ENCODE results near the gene SLIT3. TPM values are rescaled to one million over a fixed set of nuclear protein-coding genes. Genes with fewer than 3 reads are reported as not detected.

SLIT3 gene
- total RNA-seq, 4 donors from 2014 or later, result 46.3 to 89.0 (median 68.0) TPM

DNA sequence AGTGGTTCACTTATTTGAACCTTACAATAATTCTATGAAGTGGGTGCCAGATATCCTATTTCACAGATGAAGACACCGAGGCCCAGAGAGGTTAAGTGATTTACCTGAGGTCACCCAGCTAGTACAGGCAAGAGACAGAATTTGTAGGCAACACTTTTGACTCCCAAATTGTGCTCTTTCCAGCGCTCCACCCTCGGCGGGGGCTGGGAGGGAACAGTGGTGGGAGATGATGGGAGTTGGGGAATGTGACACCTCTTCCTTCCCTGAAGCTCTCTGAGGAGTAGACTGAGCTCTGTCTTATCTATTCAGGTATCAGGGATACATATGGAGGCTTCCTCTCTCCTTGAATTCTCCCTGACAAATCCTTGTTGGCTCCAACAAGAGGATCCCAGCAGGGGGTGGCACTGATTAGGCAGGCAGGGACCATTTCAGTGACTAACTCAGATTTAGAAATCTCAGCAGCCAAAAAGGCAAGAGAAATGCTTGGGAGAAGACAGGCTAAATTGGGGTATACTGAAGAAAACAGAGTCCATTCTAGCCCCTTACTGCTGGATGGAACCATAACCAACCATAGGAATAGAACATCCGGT is 626.0 kb downstream of the SLIT3 start:
- no peak for ATAC-seq (ENCODE audit: low FRiP score)
- DNase-seq (ENCODE audit: low spot score), result no peak
- TF ChIP-seq, protein P1, sequence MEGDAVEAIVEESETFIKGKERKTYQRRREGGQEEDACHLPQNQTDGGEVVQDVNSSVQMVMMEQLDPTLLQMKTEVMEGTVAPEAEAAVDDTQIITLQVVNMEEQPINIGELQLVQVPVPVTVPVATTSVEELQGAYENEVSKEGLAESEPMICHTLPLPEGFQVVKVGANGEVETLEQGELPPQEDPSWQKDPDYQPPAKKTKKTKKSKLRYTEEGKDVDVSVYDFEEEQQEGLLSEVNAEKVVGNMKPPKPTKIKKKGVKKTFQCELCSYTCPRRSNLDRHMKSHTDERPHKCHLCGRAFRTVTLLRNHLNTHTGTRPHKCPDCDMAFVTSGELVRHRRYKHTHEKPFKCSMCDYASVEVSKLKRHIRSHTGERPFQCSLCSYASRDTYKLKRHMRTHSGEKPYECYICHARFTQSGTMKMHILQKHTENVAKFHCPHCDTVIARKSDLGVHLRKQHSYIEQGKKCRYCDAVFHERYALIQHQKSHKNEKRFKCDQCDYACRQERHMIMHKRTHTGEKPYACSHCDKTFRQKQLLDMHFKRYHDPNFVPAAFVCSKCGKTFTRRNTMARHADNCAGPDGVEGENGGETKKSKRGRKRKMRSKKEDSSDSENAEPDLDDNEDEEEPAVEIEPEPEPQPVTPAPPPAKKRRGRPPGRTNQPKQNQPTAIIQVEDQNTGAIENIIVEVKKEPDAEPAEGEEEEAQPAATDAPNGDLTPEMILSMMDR (IDR thresholded peaks at IDR 0.05), result no peak

DNA sequence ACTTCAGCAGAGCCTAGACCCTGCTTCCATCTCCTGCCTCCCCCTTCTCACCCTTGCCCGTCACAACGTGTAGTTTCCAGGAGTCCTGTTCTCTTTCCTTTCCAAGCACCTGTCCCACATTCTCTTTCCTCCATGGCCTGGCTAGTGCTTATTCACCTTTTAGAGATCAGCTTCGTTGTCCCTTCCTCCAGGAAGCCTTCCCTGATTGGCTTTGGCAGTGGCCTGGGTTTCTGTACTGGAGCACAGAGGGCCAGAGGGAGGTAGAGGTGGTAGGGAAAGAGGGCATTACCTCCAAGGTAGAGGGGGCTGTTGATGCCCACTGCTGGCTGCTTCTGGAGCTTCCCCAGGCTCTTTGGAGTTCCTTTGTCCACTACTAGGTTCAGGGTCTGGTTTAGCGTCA is 628.1 kb downstream of the SLIT3 start:
- TF ChIP-seq, protein P1 (IDR thresholded peaks at IDR 0.05), result no peak
- ATAC-seq (ENCODE audit: low FRiP score), result no peak

DNA sequence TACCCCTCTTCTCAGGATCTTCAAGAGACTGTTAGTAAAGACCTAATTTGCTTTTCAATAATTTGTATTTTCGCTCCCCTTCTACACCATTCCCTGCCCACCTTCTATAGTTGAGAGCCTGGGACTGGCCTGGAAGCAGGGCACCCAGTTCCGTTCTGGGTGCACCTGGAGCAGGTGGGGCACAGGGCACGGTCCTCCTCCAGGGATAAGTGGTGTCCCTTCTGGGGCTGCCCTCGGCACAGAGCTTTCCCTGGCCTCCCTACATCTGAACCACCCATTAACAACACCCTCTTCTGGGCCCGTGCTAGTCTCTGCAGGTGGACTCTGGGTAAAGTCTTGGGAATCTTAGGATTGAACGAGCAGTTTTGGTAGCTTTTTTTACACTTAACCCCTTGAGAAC is 628.9 kb downstream of the SLIT3 start:
- TF ChIP-seq, protein P1 (IDR thresholded peaks at IDR 0.05), result no peak
- ATAC-seq (ENCODE audit: low FRiP score), result no peak
- DNase-seq (ENCODE audit: low spot score), result no peak

More for the DNA sequence above, 628.1 kb downstream of the SLIT3 start:
- DNase-seq (ENCODE audit: low spot score), result no peak

DNA sequence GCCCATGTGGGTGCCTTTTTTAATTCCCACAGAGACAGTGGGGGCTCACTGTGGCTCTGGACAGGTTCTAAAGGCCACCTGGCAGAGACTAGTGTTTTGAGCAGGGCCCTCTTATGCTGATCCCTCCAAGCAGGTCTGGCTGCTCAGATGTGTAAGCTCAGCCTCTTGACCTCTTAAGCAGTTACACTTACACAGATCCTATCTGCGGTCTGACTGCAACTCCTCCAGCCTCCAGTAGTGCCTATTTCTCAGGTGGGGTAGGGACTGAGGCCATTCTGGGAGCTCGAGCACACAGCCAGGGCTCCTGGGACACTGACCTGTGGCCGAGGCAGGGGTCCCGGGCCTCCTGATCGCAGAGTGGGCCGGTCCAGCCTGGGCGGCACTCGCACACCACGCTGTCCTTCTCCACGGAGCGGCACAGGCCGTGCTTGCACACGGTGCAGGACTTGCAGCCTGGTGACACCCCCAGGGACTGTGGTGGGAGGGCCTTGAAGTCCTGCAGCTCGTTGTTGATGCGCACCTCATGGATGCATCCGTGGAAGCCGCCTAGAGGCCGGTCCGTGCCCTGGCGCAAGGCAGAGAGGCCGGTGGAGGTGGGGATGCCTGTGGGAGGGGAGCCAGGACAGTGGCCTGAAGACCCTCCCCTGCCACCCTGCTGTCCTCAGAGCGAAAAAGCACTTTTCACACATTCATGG is 629.9 kb downstream of the SLIT3 start:
- TF ChIP-seq, protein P1 (IDR thresholded peaks at IDR 0.05), result no peak
- DNase-seq (ENCODE audit: low spot score) (no peak), ATAC-seq (ENCODE audit: low FRiP score) (no peak)

DNA sequence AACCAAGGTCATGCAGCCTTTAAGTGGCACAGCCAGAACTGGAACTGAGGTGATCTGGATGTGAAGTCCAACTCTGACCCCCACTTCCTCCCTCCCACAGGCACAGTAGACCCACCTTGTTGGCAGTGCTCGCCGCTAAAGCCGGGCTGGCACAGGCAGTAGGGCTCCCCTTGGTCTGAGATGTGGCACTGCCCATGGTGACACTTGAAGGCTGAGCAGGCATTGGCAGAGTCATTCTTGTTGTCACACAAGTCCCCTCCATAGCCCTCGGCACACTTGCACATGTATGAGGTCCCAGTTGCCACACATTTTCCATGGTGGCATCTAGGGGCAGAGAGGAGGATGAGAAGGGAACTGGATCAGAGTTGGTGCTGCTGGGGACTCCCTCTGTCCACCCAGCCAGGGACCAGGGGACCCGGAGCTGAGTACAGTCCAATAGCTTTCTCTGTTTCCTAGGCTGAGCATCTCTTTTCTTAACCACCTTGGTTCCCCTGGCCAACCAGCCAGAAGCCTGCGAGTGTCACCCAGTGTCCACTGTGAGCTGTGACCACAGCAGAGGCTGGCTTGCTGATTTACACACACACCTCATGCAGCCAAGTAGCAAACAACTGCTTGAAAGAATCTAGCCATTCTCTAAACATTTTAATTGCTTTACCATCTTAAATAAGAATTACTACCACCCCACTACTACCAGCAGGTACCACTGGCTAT is 631.1 kb downstream of the SLIT3 start:
- TF ChIP-seq, protein P1 (IDR thresholded peaks at IDR 0.05), result no peak
- no peak for ATAC-seq (ENCODE audit: low FRiP score)
- no peak for DNase-seq (ENCODE audit: low spot score)

DNA sequence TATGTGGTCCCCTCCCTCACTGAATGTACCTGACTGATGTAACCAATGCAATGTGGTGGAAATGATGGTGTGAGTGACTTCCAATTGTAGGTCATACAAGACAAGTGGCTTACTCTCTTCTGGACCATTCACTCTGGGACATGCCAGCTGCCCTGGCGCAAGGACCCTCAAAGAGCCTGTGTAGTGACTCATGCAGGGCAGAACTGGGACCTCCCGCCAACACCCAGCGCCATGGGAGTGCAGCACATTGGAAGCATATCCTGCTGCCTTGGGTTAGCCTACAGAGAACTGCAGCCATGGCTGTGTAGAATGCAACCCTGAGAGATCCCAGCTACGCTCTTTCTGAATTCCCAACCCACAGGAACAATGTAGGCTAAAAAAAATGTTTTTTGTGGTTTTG is 631.8 kb downstream of the SLIT3 start:
- DNase-seq (ENCODE audit: low spot score) (no peak), ATAC-seq (ENCODE audit: low FRiP score) (no peak)
- TF ChIP-seq, protein P1 (IDR thresholded peaks at IDR 0.05), result no peak

Measured in omental fat pad (tissue), 4 donors.